GM12878 (cell line): ENCODE data around the gene KHDRBS1. TPM values are rescaled to one million over a fixed set of nuclear protein-coding genes. Genes with fewer than 3 reads are reported as not detected.

Experiments
- ATAC-seq: fragments of 200-7000 bp; cut with Tn5 transposase; 3 replicates; pipeline ENCODE4 v1.9.1; 2020; ENCODE audit warnings: mild to moderate bottlenecking, moderate library complexity
- BruUV-seq: library from RNA; stranded (reverse); fragments of 400-500 nt; replicated peaks from 2 replicates; lab custom pipeline; 2021; lab: Mats Ljungman, UMichigan
- CTCF ChIA-PET: fragments of 300-600 bp; sonication (Branson Sonifier 250); formaldehyde crosslinking; extraction: SDS; loops from one replicate; lab custom pipeline; 2021; ENCODE audit warnings: inconsistent platforms; lab: Yijun Ruan, JAX
- POLR2A ChIA-PET: fragments of 350-600 bp; formaldehyde crosslinking; extraction: SDS; loops from one replicate; lab custom pipeline; 2021; ENCODE audit warnings: inconsistent platforms; lab: Charles Lee
- RAD21 ChIA-PET: fragments of 300-600 bp; sonication (Branson Sonifier 250); formaldehyde crosslinking; loops from one replicate; lab custom pipeline; 2023; ENCODE audit warnings: antibody characterized with exemption; ENCODE audit not compliant: unreplicated experiment; lab: Charles Lee
- SMC1A ChIA-PET: fragments of 300-600 bp; sonication (Branson Sonifier 250); formaldehyde crosslinking; loops from one replicate; lab custom pipeline; 2023; ENCODE audit not compliant: unreplicated experiment, uncharacterized antibody; lab: Charles Lee
- DNase-seq: peaks from one replicate; pipeline ENCODE4 v3.0.0-alpha.2; 2011; ENCODE audit warnings: low read depth, low spot score
- FAIRE-seq: peaks from 3 replicates; lab custom pipeline; 2011; peaks lifted over from hg19 to GRCh38; lab: Jason Lieb, UNC
- H2AFZ ChIP-seq: 2 replicates; pipeline ENCODE4 v1.6.0; 2011; ENCODE audit warnings: low read depth, low read length, control low read depth; ENCODE audit not compliant: control insufficient read depth
- H3K27ac ChIP-seq: 2 replicates; pipeline ENCODE4 v1.5.1; 2011; ENCODE audit warnings: control low read depth; ENCODE audit not compliant: control insufficient read depth, insufficient read depth
- H3K27me3 ChIP-seq, 2 experiments: replicated peaks in 1 of 2; 2 replicates each; pipeline versions ENCODE4 v1.6.0 to v1.6.1; 2011; ENCODE audit warnings: low read length in 1 of 2; ENCODE audit not compliant: control insufficient read depth in 2 of 2, insufficient read depth in 2 of 2
- H3K36me3 ChIP-seq, 2 experiments: 2 replicates each; pipeline ENCODE4 v1.5.1; 2011; ENCODE audit warnings: low read length in 1 of 2; ENCODE audit not compliant: control insufficient read depth in 2 of 2, insufficient read depth in 2 of 2
- H3K4me1 ChIP-seq: 2 replicates; pipeline ENCODE4 v1.6.1; 2011; ENCODE audit warnings: mild to moderate bottlenecking, low read length, moderate library complexity, mixed read lengths; ENCODE audit not compliant: control insufficient read depth, insufficient read depth
- H3K4me2 ChIP-seq: 2 replicates; pipeline ENCODE4 v1.6.0; 2011; ENCODE audit warnings: control low read depth; ENCODE audit not compliant: control insufficient read depth, insufficient read depth
- H3K4me3 ChIP-seq: fragments of 200-600 bp; sonication (generic); 2 replicates; pipeline ENCODE4 v1.5.1; 2016
- H3K79me2 ChIP-seq: 2 replicates; pipeline ENCODE4 v1.6.0; 2011; ENCODE audit warnings: low read length; ENCODE audit not compliant: control insufficient read depth, insufficient read depth
- H3K9ac ChIP-seq: 2 replicates; pipeline ENCODE4 v1.8.0; 2011; ENCODE audit warnings: low read length, control low read depth, mixed read lengths; ENCODE audit not compliant: control insufficient read depth, insufficient read depth
- H3K9me3 ChIP-seq: replicated peaks from 3 replicates; pipeline ENCODE4 v1.5.1; 2011; ENCODE audit warnings: mild to moderate bottlenecking, low read length; ENCODE audit not compliant: control insufficient read depth, insufficient read depth
- H4K20me1 ChIP-seq: 2 replicates; pipeline ENCODE4 v1.6.0; 2011; ENCODE audit not compliant: control insufficient read depth, insufficient read depth
- EED ChIP-seq: sonication (generic); IDR thresholded peaks from 2 replicates; pipeline ENCODE4 v1.6.1; 2016; ENCODE audit warnings: antibody characterized with exemption, low read depth
- MLLT1 ChIP-seq: fragments of 450-650 bp; IDR thresholded peaks from 2 replicates; pipeline ENCODE4 v1.6.1; 2016; ENCODE audit warnings: mild to moderate bottlenecking
- NBN ChIP-seq: fragments of 450-650 bp; IDR thresholded peaks from 2 replicates; pipeline ENCODE4 v1.6.1; 2016
- POLR2AphosphoS5 ChIP-seq: IDR thresholded peaks from 2 replicates; pipeline ENCODE4 v1.6.1; 2011; ENCODE audit warnings: mild to moderate bottlenecking, low read length, inconsistent platforms
- SMARCA5 ChIP-seq: fragments of 450-650 bp; IDR thresholded peaks from 2 replicates; pipeline ENCODE4 v1.6.1; 2017; ENCODE audit warnings: mild to moderate bottlenecking
- SREBF2 ChIP-seq: IDR thresholded peaks from 2 replicates; pipeline ENCODE4 v1.6.1; 2012; ENCODE audit warnings: mild to moderate bottlenecking, low read length
- ZSCAN29 ChIP-seq: fragments of 450-650 bp; IDR thresholded peaks from 2 replicates; pipeline ENCODE4 v1.6.1; 2017; ENCODE audit warnings: mild to moderate bottlenecking, moderate library complexity
- WGBS: methylation state at CpG from one replicate; pipeline ENCODE4 v1.1.6; 2016; ENCODE audit warnings: low lambda C conversion rate; ENCODE audit not compliant: insufficient replicate concordance, insufficient coverage; ENCODE audit errors: missing lambda C conversion rate; 5-methylcytosine and 5-hydroxymethylcytosine counted together
- in situ Hi-C: fragments of 300-500 bp; cut with MboI; formaldehyde crosslinking; loops from 9 replicates; pipeline ENCODE4 v1.14.3; 2018; ENCODE audit warnings: mixed read lengths
- intact Hi-C: fragments of 100-400 bp; cut with micrococcal nuclease; formaldehyde crosslinking; loops from one replicate; pipeline ENCODE4 v1.14.2; 2022; ENCODE audit not compliant: unreplicated experiment
- polyA plus RNA-seq, 11 experiments: library from polyadenylated mRNA; depleted of rRNA in 4 of 11; unstranded in 6 of 11; stranded (reverse) in 5 of 11; fragments of >200 nt; fragmentation: Nextera tagmentation in 4 of 11; fragmentation: Illumina TruSeq in 1 of 11; extraction: Ambion mirVana in 4 of 11; extraction: Trizol in 1 of 11; gene quantifications; 1 replicate in 1 of 11; 2 replicates in 10 of 11; pipeline versions ENCODE4 v1.2.1 to v1.2.3, GENCODE V29; 2011 to 2016; ENCODE audit warnings: inconsistent platforms in 2 of 11, missing spikeins in 2 of 11, low read depth in 1 of 11
- total RNA-seq, 4 experiments: library from RNA; depleted of rRNA in 3 of 4; stranded (reverse); fragments of >200 nt in 3 of 4; fragmentation: Illumina TruSeq in 1 of 4; extraction: Trizol in 1 of 4; gene quantifications; 2 replicates each; pipeline versions ENCODE4 v1.2.1 to v1.2.3, GENCODE V29; 2013 to 2021

Gene KHDRBS1
- total and polyA plus RNA-seq, 10 of the 15 experiments (the other 5 are each of a cell fraction or from before 2014, with no cell fraction given) = 42.5 to 204 (median 96.0) TPM

GRCh38 chr1:32010246-32010645 is 3.4 kb upstream of the KHDRBS1 start:
- intact Hi-C loops (loop anchor here (5.0 kb wide), 1 partner anchor 73 kb away; the partner anchor contains the start of gene PTP4A2), in situ Hi-C loops (no loop called here)
- CTCF ChIA-PET = interaction anchor here (0.9 to 2.6 kb wide), 3 partner anchors 33 to 53 kb away, joined by 3 to 10 read pairs (median 5); no protein-coding TSS in a partner anchor
- SMC1A ChIA-PET = interaction anchor here (0.7 to 1.6 kb wide), 3 partner anchors 25 to 62 kb away, joined by 4 to 7 read pairs (median 5); no protein-coding TSS in a partner anchor
- H3K9ac ChIP-seq = no peak overlapping the region
- no peaks in the 10 kb centered on the region for H4K20me1 ChIP-seq
- no peak overlapping the region for H2AFZ ChIP-seq
- H3K4me1 ChIP-seq = peaks cover 19% of the 10 kb centered on the region
- POLR2A ChIA-PET = no interaction called here
- 97% methylated on average over 5 of the region's 5 CpGs for WGBS
- no peak for FAIRE-seq
- no peaks in the 10 kb centered on the region for H3K27me3 ChIP-seq
- TF ChIP-seq ZSCAN29 (no peak), POLR2AphosphoS5 (no peak)
- H3K27ac ChIP-seq = no peak overlapping the region
- no peak for ATAC-seq
- no peak overlapping the region for H3K4me3 ChIP-seq
- BruUV-seq = no TSS peak
- H3K9me3 ChIP-seq = no peaks in the 10 kb centered on the region
- RAD21 ChIA-PET = interaction anchor here (0.6 kb wide), 1 partner anchor 180 kb away, joined by 3 read pairs; no protein-coding TSS in a partner anchor
- DNase-seq = no peak
- no peaks in the 10 kb centered on the region for H3K36me3 ChIP-seq
- no peak overlapping the region for H3K4me2 ChIP-seq
- H3K79me2 ChIP-seq = peaks cover 20% of the 10 kb centered on the region

GRCh38 chr1:32012709-32013385 is 821 bp upstream of the KHDRBS1 start:
- BruUV-seq = TSS peak; percentile 97
- RAD21 ChIA-PET = interaction anchor here (0.7 to 4.0 kb wide), 7 partner anchors 9 to 79 kb away, joined by 3 to 26 read pairs (median 8); partner anchors contain the start of gene TMEM39B

More at GRCh38 chr1:32012709-32013385, 821 bp upstream of the KHDRBS1 start:
- ChIA-PET SMC1A (interaction anchor here (0.6 to 1.6 kb wide), 7 partner anchors 9 to 42 kb away, joined by 3 to 5 read pairs (median 4); no protein-coding TSS in a partner anchor), POLR2A (interaction anchor here (0.6 to 4.0 kb wide), 9 partner anchors 8 to 83 kb away, joined by 3 to 25 read pairs (median 8); partner anchors contain the start of gene TMEM39B), CTCF (interaction anchor here (0.7 to 3.1 kb wide), 6 partner anchors 9 to 51 kb away, joined by 3 to 8 read pairs (median 4); no protein-coding TSS in a partner anchor)
- ATAC-seq = no peak
- intact Hi-C loops = loop anchor here (5.0 kb wide), 1 partner anchor 76 kb away; the partner anchor contains the start of gene PTP4A2
- 53% methylated on average over 12 of the region's 12 CpGs for WGBS
- Histone ChIP-seq H4K20me1 (no peaks in the 10 kb centered on the region; the same call in 1 of the 2 replicates), H3K36me3 (peaks cover 0 to 2% of the 10 kb centered on the region in 2 experiments; a peak in 1 of 4 replicates), H3K27me3 (no peaks in the 10 kb centered on the region), H3K9me3 (no peaks in the 10 kb centered on the region), H3K4me1 (peaks cover 10% of the 10 kb centered on the region), H3K79me2 (peaks cover 44% of the 10 kb centered on the region), H2AFZ (peak overlapping the region; percentile 93), H3K9ac (peak overlapping the region; percentile 86), H3K27ac (peak overlapping the region; percentile 94), H3K4me2 (peak overlapping the region; percentile 86), H3K4me3 (peak overlapping the region; percentile 72)
- in situ Hi-C loops = no loop called here
- no peak for FAIRE-seq
- TF ChIP-seq NBN (peak; percentile 79), EED (peak; percentile 57; the same call in 1 of the 2 replicates), SREBF2 (no peak), MLLT1 (0 out of 2 replicates have a peak, but pooled peaks have one; percentile 47), SMARCA5 (peak; percentile 25; the same call in 1 of the 2 replicates)
- DNase-seq = no peak
